ENCODE measurements around the gene USP34.

DNA sequence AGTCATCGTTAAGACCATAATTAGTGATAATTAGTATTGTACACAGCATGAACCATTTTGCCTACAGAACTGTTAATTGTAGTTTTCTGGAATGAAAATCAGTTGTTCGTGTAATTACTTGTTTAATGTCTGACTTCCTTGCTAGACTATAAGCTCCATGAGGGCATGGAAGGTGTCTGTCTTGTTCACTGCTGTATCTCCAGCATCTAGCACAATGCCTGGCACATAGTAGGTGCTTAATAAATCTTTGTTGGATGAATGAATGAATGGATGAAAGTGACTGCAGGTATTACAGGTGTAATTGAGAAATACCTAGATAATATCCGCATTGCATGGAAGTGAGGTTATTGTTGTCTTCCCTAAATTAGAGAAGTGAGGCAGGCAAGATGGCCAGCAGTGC, 287.1 kb downstream of the USP34 start:
- TF ChIP-seq YY1 (IDR thresholded peaks at IDR 0.05; ENCODE audit: insufficient read depth, insufficient read length) (no peak), SUZ12 (IDR thresholded peaks at IDR 0.05; ENCODE audit: extremely low read depth, insufficient read depth, insufficient read length) (no peak)

Measured in NT2/D1 (cell line).